ENCODE measurements around the gene SMYD3.

DNA sequence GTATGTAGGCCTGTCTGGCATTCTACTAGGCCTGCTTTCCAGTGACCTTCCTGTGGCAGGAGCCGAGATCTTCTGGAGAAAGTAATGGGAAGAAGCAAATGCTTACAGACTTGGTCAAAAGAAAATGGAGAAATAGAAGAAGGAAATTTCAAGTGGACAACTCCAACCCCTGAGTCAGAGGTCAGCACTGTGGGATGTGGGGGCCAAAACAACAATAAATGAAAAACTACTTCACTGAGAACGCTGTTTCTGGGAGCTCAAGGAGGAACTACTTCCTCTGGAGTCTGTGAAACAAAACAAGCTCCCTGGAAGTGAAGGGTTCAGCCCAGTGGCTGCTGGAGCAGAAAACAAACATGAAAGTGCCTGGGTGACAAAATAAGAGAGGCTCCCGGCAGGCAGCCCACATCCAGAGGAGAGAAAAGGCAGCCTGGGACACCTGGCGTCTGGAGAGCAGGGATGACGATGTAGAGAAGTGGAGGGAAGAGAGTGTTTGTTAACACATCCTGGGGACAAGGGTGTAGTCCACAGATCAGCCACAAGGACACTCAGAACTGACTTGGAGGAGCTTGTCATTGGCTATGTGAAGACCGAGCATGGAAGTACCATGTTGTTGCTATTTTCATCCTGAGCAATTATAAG lies 355.2 kb downstream of the SMYD3 start:
- TF ChIP-seq POLR2A (IDR thresholded peaks at IDR 0.05), result no peak
- TF ChIP-seq, protein P1, sequence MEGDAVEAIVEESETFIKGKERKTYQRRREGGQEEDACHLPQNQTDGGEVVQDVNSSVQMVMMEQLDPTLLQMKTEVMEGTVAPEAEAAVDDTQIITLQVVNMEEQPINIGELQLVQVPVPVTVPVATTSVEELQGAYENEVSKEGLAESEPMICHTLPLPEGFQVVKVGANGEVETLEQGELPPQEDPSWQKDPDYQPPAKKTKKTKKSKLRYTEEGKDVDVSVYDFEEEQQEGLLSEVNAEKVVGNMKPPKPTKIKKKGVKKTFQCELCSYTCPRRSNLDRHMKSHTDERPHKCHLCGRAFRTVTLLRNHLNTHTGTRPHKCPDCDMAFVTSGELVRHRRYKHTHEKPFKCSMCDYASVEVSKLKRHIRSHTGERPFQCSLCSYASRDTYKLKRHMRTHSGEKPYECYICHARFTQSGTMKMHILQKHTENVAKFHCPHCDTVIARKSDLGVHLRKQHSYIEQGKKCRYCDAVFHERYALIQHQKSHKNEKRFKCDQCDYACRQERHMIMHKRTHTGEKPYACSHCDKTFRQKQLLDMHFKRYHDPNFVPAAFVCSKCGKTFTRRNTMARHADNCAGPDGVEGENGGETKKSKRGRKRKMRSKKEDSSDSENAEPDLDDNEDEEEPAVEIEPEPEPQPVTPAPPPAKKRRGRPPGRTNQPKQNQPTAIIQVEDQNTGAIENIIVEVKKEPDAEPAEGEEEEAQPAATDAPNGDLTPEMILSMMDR (IDR thresholded peaks at IDR 0.05), result no peak
- no peak for TF ChIP-seq EP300 (IDR thresholded peaks at IDR 0.05)
- no peak for TF ChIP-seq POLR2AphosphoS5 (IDR thresholded peaks at IDR 0.05)

Measured in gastroesophageal sphincter (tissue), 3 donors.